Measurements from ENCODE around the gene EZH2.

Gene EZH2

GRCh38 chr7:148761499-148762278 is 122.4 kb downstream of the EZH2 start:
- DNase-seq (ENCODE audit: low read depth) = no peak
